Measurements from ENCODE around the gene MAP4K4. TPM values are rescaled to one million over a fixed set of nuclear protein-coding genes. Genes with fewer than 3 reads are reported as not detected.

MAP4K4 gene
- total RNA-seq, 4 donors from 2014 or later = 29.6 to 56.6 (median 38.2) TPM

- no peaks in the 10 kb centered on the region for H3K27me3 ChIP-seq
- 96% methylated on average over 11 of the region's 11 CpGs for WGBS
- H3K9me3 ChIP-seq = no peaks in the 10 kb centered on the region
- H3K27ac ChIP-seq = no peak overlapping the region
- H3K4me3 ChIP-seq = no peak overlapping the region
- H3K36me3 ChIP-seq = no peaks in the 10 kb centered on the region
- H3K4me1 ChIP-seq = peaks cover 24% of the 10 kb centered on the region
- TF ChIP-seq CTCF (IDR thresholded peaks at IDR 0.05) = no peak
- TF ChIP-seq EP300 (IDR thresholded peaks at IDR 0.05) = no peak
- TF ChIP-seq POLR2AphosphoS5 (IDR thresholded peaks at IDR 0.05) = no peak
- no peak for TF ChIP-seq POLR2A (IDR thresholded peaks at IDR 0.05)
- DNase-seq (ENCODE audit: low spot score in 2 of 2) = no peak
Measured at GRCh38 chr2:101777337-101777736, 79.8 kb downstream of the MAP4K4 start.

GRCh38 chr2:101778102-101778501 is 80.6 kb downstream of the MAP4K4 start:
- TF ChIP-seq POLR2A (IDR thresholded peaks at IDR 0.05) = no peak
- peaks cover 21% of the 10 kb centered on the region for H3K4me1 ChIP-seq

GRCh38 chr2:101779190-101779589 is 81.7 kb downstream of the MAP4K4 start:
- Histone ChIP-seq H3K4me1 (peaks cover 15% of the 10 kb centered on the region), H3K27me3 (no peaks in the 10 kb centered on the region), H3K27ac (no peak overlapping the region), H3K36me3 (no peaks in the 10 kb centered on the region), H3K4me3 (no peak overlapping the region), H3K9me3 (no peaks in the 10 kb centered on the region)
- TF ChIP-seq EP300 (IDR thresholded peaks at IDR 0.05) (no peak), POLR2A (IDR thresholded peaks at IDR 0.05) (no peak), CTCF (IDR thresholded peaks at IDR 0.05) (no peak), POLR2AphosphoS5 (IDR thresholded peaks at IDR 0.05) (no peak)
- no peak for DNase-seq (ENCODE audit: low spot score in 2 of 2)
- 95% methylated on average over 1 of the region's 1 CpG for WGBS

More at GRCh38 chr2:101778102-101778501, 80.6 kb downstream of the MAP4K4 start:
- no peak for DNase-seq (ENCODE audit: low spot score in 2 of 2)
- Histone ChIP-seq H3K9me3 (no peaks in the 10 kb centered on the region), H3K27me3 (no peaks in the 10 kb centered on the region), H3K36me3 (no peaks in the 10 kb centered on the region), H3K27ac (no peak overlapping the region), H3K4me3 (no peak overlapping the region)
- 92% methylated on average over 6 of the region's 6 CpGs for WGBS

- no peak for DNase-seq (ENCODE audit: low spot score in 2 of 2)
- 84% methylated on average over 3 of the region's 3 CpGs for WGBS
- Histone ChIP-seq H3K4me3 (no peak overlapping the region), H3K27me3 (no peaks in the 10 kb centered on the region), H3K9me3 (no peaks in the 10 kb centered on the region), H3K36me3 (no peaks in the 10 kb centered on the region), H3K27ac (no peak overlapping the region), H3K4me1 (peaks cover 15% of the 10 kb centered on the region)
- TF ChIP-seq CTCF (IDR thresholded peaks at IDR 0.05) = no peak
- TF ChIP-seq EP300 (IDR thresholded peaks at IDR 0.05) = no peak
- no peak for TF ChIP-seq POLR2A (IDR thresholded peaks at IDR 0.05)
- no peak for TF ChIP-seq POLR2AphosphoS5 (IDR thresholded peaks at IDR 0.05)
Measured at GRCh38 chr2:101779656-101780055, 82.1 kb downstream of the MAP4K4 start.

- peaks cover 15% of the 10 kb centered on the region for H3K4me1 ChIP-seq
- no peak overlapping the region for H3K4me3 ChIP-seq
- no peaks in the 10 kb centered on the region for H3K9me3 ChIP-seq
- H3K36me3 ChIP-seq = no peaks in the 10 kb centered on the region
- H3K27me3 ChIP-seq = no peaks in the 10 kb centered on the region
- no peak for DNase-seq (ENCODE audit: low spot score in 2 of 2)
- no peak overlapping the region for H3K27ac ChIP-seq
- WGBS = 72% methylated on average over 4 of the region's 4 CpGs
- TF ChIP-seq EP300 (IDR thresholded peaks at IDR 0.05) (no peak), POLR2AphosphoS5 (IDR thresholded peaks at IDR 0.05) (no peak), POLR2A (IDR thresholded peaks at IDR 0.05) (no peak), CTCF (IDR thresholded peaks at IDR 0.05) (no peak)
Measured at GRCh38 chr2:101781326-101781725, 83.8 kb downstream of the MAP4K4 start.

DNA sequence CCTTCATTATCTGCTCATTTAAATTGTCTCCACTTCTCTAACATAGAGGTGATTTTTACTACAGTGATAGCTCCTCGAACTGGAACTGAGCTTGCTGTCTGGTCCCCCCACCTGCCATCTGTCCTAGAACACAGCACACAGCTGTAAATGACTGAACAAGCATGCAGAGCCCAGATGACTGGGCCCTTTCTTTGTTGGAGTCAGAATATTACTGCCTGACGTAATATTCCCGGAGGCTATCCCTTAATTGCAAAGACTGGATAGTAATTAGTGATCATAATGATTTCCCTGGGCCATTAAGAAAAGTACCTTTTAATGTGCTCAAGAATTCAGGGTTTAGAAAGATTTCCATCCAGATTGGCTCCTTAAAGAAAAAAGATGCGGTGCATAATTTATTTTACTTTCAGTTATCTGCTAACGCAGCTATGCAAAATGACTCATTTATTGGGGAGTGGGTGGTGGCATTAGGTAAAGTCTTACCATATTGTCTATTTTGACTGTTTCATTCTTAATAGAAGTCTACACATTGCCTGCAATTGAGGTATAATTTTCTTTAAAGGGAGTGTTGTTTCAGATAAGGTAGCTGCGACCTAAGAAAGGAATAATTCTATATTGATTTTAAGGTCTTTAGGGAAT is 84.4 kb downstream of the MAP4K4 start:
- no peak for TF ChIP-seq POLR2AphosphoS5 (IDR thresholded peaks at IDR 0.05)
- TF ChIP-seq EP300 (IDR thresholded peaks at IDR 0.05) = no peak
- no peak for TF ChIP-seq CTCF (IDR thresholded peaks at IDR 0.05)
- H3K9me3 ChIP-seq = no peaks in the 10 kb centered on the region
- no peak overlapping the region for H3K27ac ChIP-seq
- peaks cover 14% of the 10 kb centered on the region for H3K4me1 ChIP-seq
- no peaks in the 10 kb centered on the region for H3K27me3 ChIP-seq
- 54% methylated on average over 6 of the region's 6 CpGs for WGBS
- DNase-seq (ENCODE audit: low spot score in 2 of 2) = no peak
- H3K4me3 ChIP-seq = no peak overlapping the region
- H3K36me3 ChIP-seq = no peaks in the 10 kb centered on the region

All from suprapubic skin (tissue), 4 donors.